Activated CD4-positive, alpha-beta T cell treated with anti-CD3 and anti-CD28 coated beads, Interleukin-2, amount 50 U/mL, for 16 hours (primary cell): ENCODE data around the gene FRMPD1.
A peak's percentile ranks its signal among the peaks of the same experiment; 100 is the strongest.
"Not testable (repeated sequence)": the region's sequence is repeated elsewhere in the genome, so short reads cannot be mapped to it uniquely, and the experiment has no call there.

Source experiments
- DNase-seq: peaks from one replicate; pipeline ENCODE4 v3.0.0-alpha.2; 2020

FRMPD1 gene

DNA sequence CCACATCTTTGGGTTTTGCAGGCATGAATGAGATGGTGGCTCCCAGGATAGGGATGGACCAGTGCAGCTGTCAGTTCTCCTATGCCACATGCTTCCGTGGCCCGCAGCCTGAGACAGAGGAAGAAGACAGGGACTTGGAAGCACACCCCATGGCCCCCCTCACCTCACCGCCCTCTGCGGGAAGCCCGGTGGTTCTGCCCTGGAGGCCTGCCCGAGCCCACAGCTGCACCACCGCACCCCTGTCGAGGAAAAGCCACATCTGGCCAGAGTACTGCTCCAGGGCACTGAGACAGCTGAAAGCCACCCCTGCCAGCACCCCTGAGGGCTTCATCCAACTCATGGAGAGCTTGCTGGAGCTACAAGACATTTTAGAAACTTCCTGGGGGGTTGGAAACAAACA is 95.2 kb downstream of the FRMPD1 start:
- no peak for DNase-seq

DNA sequence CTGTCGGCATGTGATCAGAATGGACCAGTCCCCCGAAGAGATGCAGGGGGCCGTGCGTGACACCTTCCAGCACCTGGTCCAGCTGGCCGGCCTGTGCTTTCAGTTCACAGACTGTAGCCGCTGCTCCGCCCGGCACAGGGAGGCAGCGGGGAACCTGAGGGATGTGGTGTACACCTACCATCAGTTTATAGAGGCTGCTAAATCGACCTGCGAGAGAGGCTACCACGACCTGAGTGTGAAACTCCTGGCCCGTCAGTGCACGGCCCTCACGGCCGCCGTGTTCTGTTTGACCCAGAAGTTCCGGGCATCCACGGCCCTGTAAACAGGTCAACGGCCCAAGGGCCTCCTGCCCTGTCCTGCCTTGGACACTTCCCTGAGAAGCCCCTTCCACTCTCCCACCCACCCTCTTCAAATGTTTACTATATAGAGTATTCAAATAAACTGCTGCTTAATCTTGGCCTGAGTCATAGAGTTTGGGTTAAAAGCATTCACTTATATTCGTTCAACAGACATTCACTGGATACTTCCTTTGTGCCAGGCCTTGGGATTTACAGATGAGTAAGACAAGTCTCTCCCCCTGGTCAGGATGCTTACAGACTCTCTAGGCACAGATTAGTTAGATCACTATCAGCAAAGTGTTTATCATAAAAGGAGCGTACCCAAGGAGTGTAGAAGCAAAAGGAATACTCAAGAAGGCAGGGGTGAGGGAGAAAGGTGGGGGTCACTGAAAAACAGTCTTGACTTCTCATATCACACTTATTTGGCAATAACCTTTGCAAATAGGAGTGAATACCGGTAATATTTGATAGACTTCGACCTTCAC is 95.9 kb downstream of the FRMPD1 start:
- DNase-seq: no peak

- DNase-seq: peak; percentile 68
These were observed 96.6 kb downstream of the FRMPD1 start for GRCh38 chr9:37747271-37747753.

GRCh38 chr9:37749129-37749528 is 98.4 kb downstream of the FRMPD1 start:
- DNase-seq: no peak

DNA sequence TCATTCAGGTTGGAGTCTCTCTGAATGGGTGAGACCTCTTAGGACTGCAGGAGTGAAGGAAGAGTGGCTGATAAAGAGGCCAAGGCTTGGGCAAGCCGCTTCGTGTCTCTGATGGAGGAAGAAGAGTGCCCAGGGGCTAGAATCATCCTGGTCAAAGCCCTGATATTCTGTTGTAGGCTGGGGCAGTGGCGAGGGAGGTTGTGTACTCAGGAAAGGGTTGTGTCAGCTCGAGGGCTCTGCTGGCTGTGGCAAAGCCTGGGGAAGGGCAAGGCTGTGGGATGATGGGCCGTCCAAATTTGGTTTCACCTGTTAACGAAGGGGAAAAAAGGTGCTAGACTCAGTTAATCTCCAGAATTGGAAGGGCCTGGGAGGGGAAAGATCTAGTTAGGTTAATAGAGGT is 100.4 kb downstream of the FRMPD1 start:
- DNase-seq: no peak

DNA sequence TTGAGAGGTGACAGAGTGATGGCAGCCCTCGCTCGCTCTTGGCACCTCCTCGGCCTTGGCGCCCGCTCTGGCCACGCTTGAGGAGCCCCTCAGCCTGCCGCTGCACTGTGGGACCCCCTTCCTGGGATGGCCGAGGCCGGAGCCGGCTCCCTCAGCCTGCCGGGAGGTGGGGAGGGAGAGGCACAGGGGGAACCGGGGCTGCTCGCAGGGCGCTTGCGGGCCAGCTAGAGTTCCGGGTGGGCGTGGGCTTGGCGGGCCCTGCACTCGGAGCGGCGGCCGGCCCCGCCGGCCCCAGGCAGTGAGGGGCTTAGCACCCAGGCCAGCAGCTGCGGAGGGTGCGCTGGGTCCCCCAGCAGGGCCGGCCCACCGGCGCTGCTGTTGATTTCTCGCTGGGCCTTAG is 101.0 kb downstream of the FRMPD1 start:
- not testable (repeated sequence) for DNase-seq

DNA sequence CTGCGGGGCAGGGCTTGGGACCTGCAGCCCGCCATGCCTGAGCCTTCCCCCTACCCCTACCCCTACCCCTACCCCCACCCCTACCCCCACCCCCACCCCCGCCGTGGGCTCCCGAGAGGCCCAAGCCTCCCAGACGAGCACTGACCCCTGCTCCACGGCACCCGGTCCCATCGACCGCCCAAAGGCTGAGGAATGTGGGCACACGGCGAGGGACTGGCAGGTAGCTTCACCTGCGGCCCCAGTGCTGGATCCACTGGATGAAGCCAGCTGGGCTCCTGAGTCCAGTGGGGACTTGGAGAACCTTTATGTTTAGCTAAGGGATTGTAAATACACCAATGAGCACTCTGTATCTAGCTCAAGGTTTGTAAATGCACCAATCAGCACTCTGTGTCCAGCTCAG is 101.4 kb downstream of the FRMPD1 start:
- not testable (repeated sequence) for DNase-seq

DNA sequence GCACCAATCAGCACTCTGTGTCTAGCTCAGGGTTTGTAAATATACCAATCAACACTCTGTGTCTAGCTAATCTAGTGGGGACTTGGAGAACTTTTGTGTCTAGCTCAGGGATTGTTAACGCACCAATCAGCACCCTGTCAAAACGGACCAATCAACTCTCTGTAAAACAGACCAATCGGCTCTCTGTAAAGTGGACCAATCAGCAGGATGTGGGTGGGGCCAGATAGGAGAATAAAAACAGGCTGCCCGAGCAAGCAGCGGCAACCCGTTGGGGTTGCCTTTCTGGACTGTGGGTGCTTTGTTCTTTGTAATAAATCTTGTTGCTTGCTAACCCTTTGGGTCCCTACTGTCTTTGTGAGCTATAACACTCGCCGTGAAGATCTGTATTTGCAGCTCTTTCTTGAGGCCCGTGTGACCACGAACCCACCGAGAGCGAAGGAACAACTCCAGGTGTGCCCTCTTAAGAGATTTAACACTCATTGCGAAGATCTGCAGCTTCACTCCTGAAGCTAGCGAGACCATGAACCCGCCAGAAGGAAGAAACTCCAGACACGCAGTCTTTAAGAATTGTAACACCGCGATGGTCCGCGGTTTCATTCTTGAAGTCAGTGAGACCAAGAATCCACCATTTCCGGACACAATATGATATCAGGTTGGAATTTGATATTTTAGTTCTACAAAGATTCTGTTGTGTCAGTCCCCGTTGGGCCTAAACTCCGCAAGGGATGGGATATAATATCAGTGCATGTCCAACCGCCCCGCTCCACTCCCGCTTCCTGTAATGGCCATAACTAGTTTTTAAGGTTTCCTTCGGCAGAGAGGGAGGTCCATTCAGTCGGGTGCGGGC is 102.1 kb downstream of the FRMPD1 start:
- DNase-seq: no peak

- DNase-seq: peak; percentile 82
These were observed 102.9 kb downstream of the FRMPD1 start, which contains the start of gene TRMT10B for GRCh38 chr9:37753489-37754190. Gene TRMT10B (plus strand): TSS chr9:37753805. CDS start chr9:37761932, 8,127 bp downstream.

- DNase-seq: no peak
These were observed 108.0 kb downstream of the FRMPD1 start for GRCh38 chr9:37758747-37759146.

GRCh38 chr9:37760416-37761161 is 109.8 kb downstream of the FRMPD1 start:
- no peak for DNase-seq

DNA sequence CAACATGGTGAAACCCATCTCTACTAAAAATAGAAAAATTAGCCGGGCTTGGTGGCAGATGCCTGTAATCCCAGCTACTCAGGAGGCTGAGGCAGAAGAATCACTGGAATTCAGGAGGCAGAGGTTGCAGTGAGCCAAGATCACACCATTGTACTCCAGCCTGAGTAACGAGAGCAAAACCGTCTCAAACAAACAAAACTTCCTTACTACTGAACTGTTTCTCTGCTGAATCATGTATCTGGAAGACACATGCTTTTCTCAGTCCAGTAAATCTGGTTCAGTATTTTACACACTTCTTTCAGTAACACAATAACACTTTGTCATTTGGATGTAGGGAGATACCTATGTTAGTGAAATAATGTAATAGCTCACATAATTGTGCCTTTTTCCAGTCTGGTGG is 110.8 kb downstream of the FRMPD1 start:
- DNase-seq: no peak

DNA sequence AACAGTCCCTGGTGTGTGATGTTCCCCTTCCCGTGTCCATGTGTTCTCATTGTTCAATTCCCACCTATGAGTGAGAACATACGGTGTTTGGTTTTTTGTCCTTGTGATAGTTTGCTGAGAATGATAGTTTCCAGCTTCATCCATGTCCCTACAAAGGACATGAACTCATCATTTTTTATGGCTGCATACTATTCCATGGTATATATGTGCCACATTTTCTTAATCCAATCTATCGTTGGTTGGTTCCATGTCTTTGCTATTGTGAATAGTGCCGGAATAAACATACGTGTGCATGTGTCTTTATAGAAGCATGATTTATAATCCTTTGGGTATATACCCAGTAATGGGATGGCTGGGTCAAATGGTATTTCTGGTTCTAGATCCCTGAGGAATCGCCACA is 114.5 kb downstream of the FRMPD1 start:
- DNase-seq: not testable (repeated sequence)

- no peak for DNase-seq
These were observed 118.6 kb downstream of the FRMPD1 start for GRCh38 chr9:37769306-37769705.

GRCh38 chr9:37769995-37770394 is 119.2 kb downstream of the FRMPD1 start:
- no peak for DNase-seq

DNA sequence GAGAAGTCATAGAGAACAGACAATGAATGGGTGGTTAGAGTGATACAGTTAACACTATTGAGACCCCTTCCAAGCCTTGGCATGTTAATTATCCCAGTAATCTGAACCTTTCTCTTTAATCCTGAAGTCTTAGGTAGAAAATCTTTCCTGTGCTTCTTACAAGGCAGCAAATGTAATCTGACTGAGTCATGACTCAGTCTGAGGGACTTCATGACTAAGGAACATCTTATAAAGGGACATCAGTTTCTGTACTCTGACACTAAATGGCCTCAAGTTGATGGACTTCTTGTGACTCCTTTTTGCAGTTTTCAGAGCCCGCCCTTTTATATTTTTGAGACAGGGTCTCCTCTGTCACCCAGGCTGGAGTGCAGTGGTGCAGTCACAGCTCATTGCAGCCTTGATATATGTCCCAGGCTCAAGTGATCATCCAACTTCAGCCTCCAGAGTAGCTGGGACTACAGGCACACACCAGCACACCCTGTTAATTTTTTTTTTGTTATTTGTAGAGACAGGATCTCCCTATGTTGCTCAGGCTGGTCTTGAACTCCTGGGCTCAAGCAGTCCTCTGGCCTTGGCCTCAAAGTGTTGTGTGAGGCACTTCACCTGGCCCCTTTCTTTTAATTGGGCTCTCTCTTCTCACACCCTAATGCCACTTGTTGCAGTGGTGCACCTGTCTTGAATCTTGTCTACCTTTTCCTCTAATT is 124.6 kb downstream of the FRMPD1 start:
- DNase-seq: no peak

DNA sequence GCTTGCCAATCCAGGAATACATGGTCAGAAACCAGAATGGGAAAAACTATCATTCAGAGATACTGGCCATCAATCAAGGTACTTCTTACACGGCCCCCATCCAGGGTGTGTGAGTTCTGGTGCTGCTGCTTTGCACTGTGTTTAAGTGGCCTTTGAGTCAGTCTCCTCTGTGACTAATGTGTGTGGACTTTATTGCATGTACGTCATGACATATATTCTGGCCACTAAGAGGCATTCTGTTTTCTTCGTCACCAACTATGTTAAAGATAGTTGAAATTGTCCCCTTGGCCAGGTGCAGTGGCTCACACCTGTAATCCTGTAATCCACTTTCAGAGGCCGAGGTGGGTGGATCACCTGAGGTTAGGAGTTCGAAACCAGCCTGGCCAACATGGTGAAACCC is 125.6 kb downstream of the FRMPD1 start:
- DNase-seq: no peak

DNA sequence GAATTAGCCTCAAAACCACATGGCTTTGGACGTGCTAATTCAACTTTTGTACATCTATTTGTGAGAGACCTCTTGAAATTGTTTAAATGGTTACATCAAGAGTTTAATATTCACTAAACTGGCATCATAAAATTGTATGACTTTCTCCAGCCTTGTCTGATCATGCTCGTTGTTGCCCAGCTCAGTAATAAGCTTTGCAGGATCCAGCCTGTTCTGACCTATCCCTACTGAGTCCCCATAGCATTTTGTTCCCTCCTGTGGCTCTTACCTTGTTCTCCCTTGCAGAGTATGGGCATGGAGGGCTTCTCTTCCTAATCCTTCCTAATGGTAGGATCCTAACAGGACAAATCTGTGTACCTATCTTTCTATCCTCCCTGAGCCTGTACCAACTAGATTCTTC is 127.8 kb downstream of the FRMPD1 start:
- no peak for DNase-seq

- no peak for DNase-seq
These were observed 133.5 kb downstream of the FRMPD1 start for GRCh38 chr9:37784291-37784615.

GRCh38 chr9:37784616-37785483 is 134.1 kb downstream of the FRMPD1 start, which contains the start of gene EXOSC3:
Gene EXOSC3 (minus strand): TSS chr9:37785064. CDS start chr9:37785044, 20 bp downstream.
- peak; percentile 92 for DNase-seq

DNA sequence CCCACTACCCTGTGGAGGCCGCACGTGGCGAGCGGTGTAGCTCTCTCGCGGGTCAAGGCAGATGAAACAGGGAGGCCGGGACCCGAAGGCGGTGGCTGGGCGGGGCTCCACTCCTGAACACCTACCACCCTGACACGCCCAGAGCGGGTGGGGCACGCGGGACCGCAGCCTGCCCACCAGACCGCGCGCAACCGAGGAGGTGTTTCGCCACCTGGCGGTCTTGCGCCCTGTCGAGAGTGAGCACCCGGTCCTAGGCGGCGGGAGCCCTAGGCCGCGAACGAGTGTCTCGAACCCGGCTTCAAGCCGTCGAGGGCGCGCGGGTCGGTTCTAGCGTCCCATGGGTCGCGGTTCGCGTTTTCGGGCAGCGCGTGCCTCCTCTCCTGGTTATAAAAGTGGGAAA is 136.3 kb downstream of the FRMPD1 start:
- no peak for DNase-seq
